Dendritic cell treated with granulocyte-macrophage colony-stimulating factor and Interleukin-4, amounts not matched to agents 40 ng/mL and 50 ng/mL, for 4 days (primary cell): ENCODE data around the gene CD58.

Experiments used
- H3K27ac Mint-ChIP-seq: one replicate; pipeline ENCODE4 v1.8.0; 2022; ENCODE audit warnings: mild to moderate bottlenecking, mixed read lengths
- H3K27me3 Mint-ChIP-seq: one replicate; pipeline ENCODE4 v1.8.0; 2022; ENCODE audit warnings: mild to moderate bottlenecking, mixed read lengths
- H3K36me3 Mint-ChIP-seq: one replicate; pipeline ENCODE4 v1.8.0; 2022; ENCODE audit warnings: low read depth, mixed read lengths
- H3K4me1 Mint-ChIP-seq: one replicate; pipeline ENCODE4 v1.8.0; 2022; ENCODE audit warnings: low read depth, mixed read lengths
- H3K4me3 Mint-ChIP-seq: one replicate; pipeline ENCODE4 v1.8.0; 2022; ENCODE audit warnings: mild to moderate bottlenecking, moderate library complexity, mixed read lengths
- H3K9me3 Mint-ChIP-seq: one replicate; pipeline ENCODE4 v1.8.0; 2022; ENCODE audit warnings: mixed read lengths
- intact Hi-C: fragments of 100-400 bp; cut with micrococcal nuclease; formaldehyde crosslinking; loops from one replicate; pipeline ENCODE4 v1.15.0; 2022

The CD58 gene

GRCh38 chr1:116487583-116487982, 83.2 kb downstream of the CD58 start:
- H3K27me3 Mint-ChIP-seq: no peaks in the 10 kb centered on the region
- no peak overlapping the region for H3K4me3 Mint-ChIP-seq
- intact Hi-C loops: loop anchor here (5.0 kb wide), 1 partner anchor 125 kb away; no protein-coding TSS in a partner anchor
- no peaks in the 10 kb centered on the region for H3K36me3 Mint-ChIP-seq
- peaks cover 24% of the 10 kb centered on the region for H3K4me1 Mint-ChIP-seq
- H3K9me3 Mint-ChIP-seq: no peaks in the 10 kb centered on the region
- H3K27ac Mint-ChIP-seq: no peak overlapping the region

- intact Hi-C loops: loop anchor here (5.0 kb wide), 1 partner anchor 125 kb away; no protein-coding TSS in a partner anchor
- Mint-ChIP-seq H3K27me3 (no peaks in the 10 kb centered on the region), H3K4me3 (no peak overlapping the region), H3K36me3 (no peaks in the 10 kb centered on the region), H3K27ac (no peak overlapping the region), H3K9me3 (no peaks in the 10 kb centered on the region), H3K4me1 (peaks cover 18% of the 10 kb centered on the region)
Measured at GRCh38 chr1:116487031-116487430, 83.8 kb downstream of the CD58 start.

- H3K27ac Mint-ChIP-seq: no peak overlapping the region
- H3K4me3 Mint-ChIP-seq: no peak overlapping the region
- no peaks in the 10 kb centered on the region for H3K9me3 Mint-ChIP-seq
- no peaks in the 10 kb centered on the region for H3K36me3 Mint-ChIP-seq
- H3K27me3 Mint-ChIP-seq: no peaks in the 10 kb centered on the region
- H3K4me1 Mint-ChIP-seq: peaks cover 17% of the 10 kb centered on the region
- intact Hi-C loops: loop anchor here (5.0 kb wide), 1 partner anchor 124 kb away; no protein-coding TSS in a partner anchor
Measured at GRCh38 chr1:116486424-116486823, 84.4 kb downstream of the CD58 start.

- Mint-ChIP-seq H3K27me3 (no peaks in the 10 kb centered on the region), H3K36me3 (no peaks in the 10 kb centered on the region), H3K4me3 (no peak overlapping the region), H3K4me1 (peaks cover 17% of the 10 kb centered on the region), H3K9me3 (no peaks in the 10 kb centered on the region), H3K27ac (no peak overlapping the region)
- intact Hi-C loops: loop anchor here (1.0 to 5.0 kb wide), 2 partner anchors 124 to 347 kb away; no protein-coding TSS in a partner anchor
Measured at GRCh38 chr1:116485976-116486375, 84.8 kb downstream of the CD58 start.

- intact Hi-C loops: loop anchor here (1.0 to 5.0 kb wide), 2 partner anchors 123 to 346 kb away; no protein-coding TSS in a partner anchor
- Mint-ChIP-seq H3K27ac (no peak overlapping the region), H3K27me3 (no peaks in the 10 kb centered on the region), H3K36me3 (no peaks in the 10 kb centered on the region), H3K4me3 (no peak overlapping the region), H3K4me1 (peaks cover 16% of the 10 kb centered on the region), H3K9me3 (no peaks in the 10 kb centered on the region)
Measured at GRCh38 chr1:116485071-116485735, 85.6 kb downstream of the CD58 start.

GRCh38 chr1:116483481-116484309, 87.1 kb downstream of the CD58 start:
- intact Hi-C loops: no loop called here
- Mint-ChIP-seq H3K4me3 (no peak overlapping the region), H3K9me3 (no peaks in the 10 kb centered on the region), H3K36me3 (no peaks in the 10 kb centered on the region), H3K27ac (no peak overlapping the region), H3K4me1 (peaks cover 1% of the 10 kb centered on the region), H3K27me3 (no peaks in the 10 kb centered on the region)

- Mint-ChIP-seq H3K27ac (no peak overlapping the region), H3K36me3 (no peaks in the 10 kb centered on the region), H3K27me3 (no peaks in the 10 kb centered on the region), H3K4me1 (no peaks in the 10 kb centered on the region), H3K9me3 (no peaks in the 10 kb centered on the region), H3K4me3 (no peak overlapping the region)
- intact Hi-C loops: no loop called here
Measured at GRCh38 chr1:116482490-116482889, 88.3 kb downstream of the CD58 start.

- intact Hi-C loops: no loop called here
- no peaks in the 10 kb centered on the region for H3K9me3 Mint-ChIP-seq
- H3K36me3 Mint-ChIP-seq: no peaks in the 10 kb centered on the region
- no peaks in the 10 kb centered on the region for H3K27me3 Mint-ChIP-seq
- H3K4me3 Mint-ChIP-seq: no peak overlapping the region
- no peaks in the 10 kb centered on the region for H3K4me1 Mint-ChIP-seq
- H3K27ac Mint-ChIP-seq: no peak overlapping the region
Measured at GRCh38 chr1:116481934-116482333, 88.9 kb downstream of the CD58 start.

GRCh38 chr1:116478621-116479020, 92.2 kb downstream of the CD58 start:
- intact Hi-C loops: no loop called here
- H3K4me3 Mint-ChIP-seq: no peak overlapping the region

GRCh38 chr1:116477429-116477828, 93.4 kb downstream of the CD58 start:
- H3K36me3 Mint-ChIP-seq: no peaks in the 10 kb centered on the region
- H3K27me3 Mint-ChIP-seq: no peaks in the 10 kb centered on the region
- H3K27ac Mint-ChIP-seq: no peak overlapping the region
- intact Hi-C loops: no loop called here
- H3K4me1 Mint-ChIP-seq: no peaks in the 10 kb centered on the region
- H3K4me3 Mint-ChIP-seq: no peak overlapping the region
- no peaks in the 10 kb centered on the region for H3K9me3 Mint-ChIP-seq

More at GRCh38 chr1:116478621-116479020, 92.2 kb downstream of the CD58 start:
- H3K36me3 Mint-ChIP-seq: no peaks in the 10 kb centered on the region
- no peaks in the 10 kb centered on the region for H3K27me3 Mint-ChIP-seq
- H3K27ac Mint-ChIP-seq: no peak overlapping the region
- no peaks in the 10 kb centered on the region for H3K4me1 Mint-ChIP-seq
- no peaks in the 10 kb centered on the region for H3K9me3 Mint-ChIP-seq

GRCh38 chr1:116476321-116476720, 94.5 kb downstream of the CD58 start:
- H3K4me3 Mint-ChIP-seq: no peak overlapping the region
- intact Hi-C loops: no loop called here
- no peaks in the 10 kb centered on the region for H3K36me3 Mint-ChIP-seq
- H3K4me1 Mint-ChIP-seq: no peaks in the 10 kb centered on the region
- H3K9me3 Mint-ChIP-seq: no peaks in the 10 kb centered on the region
- H3K27ac Mint-ChIP-seq: no peak overlapping the region
- peaks cover 3% of the 10 kb centered on the region for H3K27me3 Mint-ChIP-seq

- no peak overlapping the region for H3K4me3 Mint-ChIP-seq
- H3K9me3 Mint-ChIP-seq: no peaks in the 10 kb centered on the region
- H3K27me3 Mint-ChIP-seq: peaks cover 3% of the 10 kb centered on the region
- H3K4me1 Mint-ChIP-seq: no peaks in the 10 kb centered on the region
- H3K27ac Mint-ChIP-seq: no peak overlapping the region
- intact Hi-C loops: no loop called here
- H3K36me3 Mint-ChIP-seq: no peaks in the 10 kb centered on the region
Measured at GRCh38 chr1:116475850-116476218, 95.0 kb downstream of the CD58 start.

GRCh38 chr1:116474921-116475849, 95.6 kb downstream of the CD58 start:
- Mint-ChIP-seq H3K4me1 (no peaks in the 10 kb centered on the region), H3K27ac (no peak overlapping the region), H3K36me3 (no peaks in the 10 kb centered on the region), H3K9me3 (no peaks in the 10 kb centered on the region), H3K27me3 (peaks cover 3% of the 10 kb centered on the region), H3K4me3 (no peak overlapping the region)
- intact Hi-C loops: no loop called here
